ENCODE results near the gene EN1.

EN1 gene

GRCh38 chr2:118815731-118816130, 31.7 kb downstream of the EN1 start:
- Histone ChIP-seq H3K4me3 (ENCODE audit: low read depth, low read length) (no peak overlapping the region), H3K4me1 (ENCODE audit: control insufficient read depth, insufficient read depth, low read length, unreplicated experiment) (no peaks in the 10 kb centered on the region), H3K27me3 (ENCODE audit: insufficient read depth, low read length) (peaks cover 7% of the 10 kb centered on the region; the same call in 1 of the 2 replicates), H2AFZ (ENCODE audit: low read length, unreplicated experiment) (no peak overlapping the region), H3K27ac (ENCODE audit: low read depth, low read length) (no peak overlapping the region), H3K36me3 (ENCODE audit: insufficient read depth, low read length) (no peaks in the 10 kb centered on the region), H3K79me2 (ENCODE audit: control insufficient read depth, insufficient read depth, low read length, unreplicated experiment) (no peaks in the 10 kb centered on the region)

GRCh38 chr2:118815314-118815713, 32.1 kb downstream of the EN1 start:
- Histone ChIP-seq H3K4me1 (ENCODE audit: control insufficient read depth, insufficient read depth, low read length, unreplicated experiment) (no peaks in the 10 kb centered on the region), H3K4me3 (ENCODE audit: low read depth, low read length) (no peak overlapping the region), H3K36me3 (ENCODE audit: insufficient read depth, low read length) (no peaks in the 10 kb centered on the region), H2AFZ (ENCODE audit: low read length, unreplicated experiment) (no peak overlapping the region), H3K27me3 (ENCODE audit: insufficient read depth, low read length) (peaks cover 7% of the 10 kb centered on the region; the same call in 1 of the 2 replicates), H3K79me2 (ENCODE audit: control insufficient read depth, insufficient read depth, low read length, unreplicated experiment) (no peaks in the 10 kb centered on the region), H3K27ac (ENCODE audit: low read depth, low read length) (no peak overlapping the region)

GRCh38 chr2:118814368-118814767, 33.1 kb downstream of the EN1 start:
- H3K36me3 ChIP-seq (ENCODE audit: insufficient read depth, low read length): no peaks in the 10 kb centered on the region
- no peaks in the 10 kb centered on the region for H3K79me2 ChIP-seq (ENCODE audit: control insufficient read depth, insufficient read depth, low read length, unreplicated experiment)
- no peak overlapping the region for H2AFZ ChIP-seq (ENCODE audit: low read length, unreplicated experiment)
- peaks cover 7% of the 10 kb centered on the region; the same call in 1 of the 2 replicates for H3K27me3 ChIP-seq (ENCODE audit: insufficient read depth, low read length)
- H3K4me3 ChIP-seq (ENCODE audit: low read depth, low read length): no peak overlapping the region
- no peak overlapping the region for H3K27ac ChIP-seq (ENCODE audit: low read depth, low read length)
- no peaks in the 10 kb centered on the region for H3K4me1 ChIP-seq (ENCODE audit: control insufficient read depth, insufficient read depth, low read length, unreplicated experiment)

DNA sequence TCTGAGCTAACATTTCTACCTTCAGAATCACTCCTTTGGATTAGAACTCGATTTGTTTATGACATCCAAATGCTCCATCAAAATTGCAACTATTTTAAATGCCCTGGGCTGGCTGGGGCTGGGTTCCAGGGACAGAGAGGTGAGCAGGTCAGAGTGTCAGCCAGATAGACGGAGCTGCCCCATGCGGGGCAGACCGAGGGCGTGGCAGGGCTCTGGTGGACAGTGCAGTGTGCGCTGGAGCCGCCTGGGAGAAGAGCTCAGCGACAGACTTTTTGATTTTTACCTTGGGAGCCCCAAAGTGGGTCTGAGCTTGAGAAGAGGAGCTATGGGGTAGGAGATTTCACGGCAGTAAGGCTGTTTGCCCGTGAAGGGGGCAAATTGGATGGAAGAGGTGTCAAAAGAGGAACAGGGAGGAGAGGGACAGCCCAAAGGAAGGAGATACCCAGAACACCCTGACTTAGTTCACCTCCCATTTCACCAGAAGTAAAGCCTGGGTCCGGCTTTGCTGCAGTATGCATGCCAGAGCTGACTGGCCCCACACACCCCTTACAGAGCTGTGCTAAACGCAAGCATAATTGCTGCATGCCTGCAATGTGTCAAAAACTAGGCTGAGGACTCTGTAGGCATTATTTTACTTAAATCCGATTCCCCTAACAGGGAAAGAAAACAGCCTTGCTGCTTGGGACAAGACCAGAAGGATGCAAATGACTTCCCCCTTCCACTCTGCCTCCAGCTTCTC, 33.7 kb downstream of the EN1 start:
- Histone ChIP-seq H3K4me1 (ENCODE audit: control insufficient read depth, insufficient read depth, low read length, unreplicated experiment) (no peaks in the 10 kb centered on the region), H3K79me2 (ENCODE audit: control insufficient read depth, insufficient read depth, low read length, unreplicated experiment) (no peaks in the 10 kb centered on the region), H3K4me3 (ENCODE audit: low read depth, low read length) (no peak overlapping the region), H3K27me3 (ENCODE audit: insufficient read depth, low read length) (peaks cover 6% of the 10 kb centered on the region; the same call in 1 of the 2 replicates), H3K27ac (ENCODE audit: low read depth, low read length) (no peak overlapping the region), H3K36me3 (ENCODE audit: insufficient read depth, low read length) (no peaks in the 10 kb centered on the region), H2AFZ (ENCODE audit: low read length, unreplicated experiment) (no peak overlapping the region)

- Histone ChIP-seq H2AFZ (ENCODE audit: low read length, unreplicated experiment) (no peak overlapping the region), H3K4me3 (ENCODE audit: low read depth, low read length) (no peak overlapping the region), H3K27me3 (ENCODE audit: insufficient read depth, low read length) (peaks cover 3% of the 10 kb centered on the region; the same call in 1 of the 2 replicates), H3K36me3 (ENCODE audit: insufficient read depth, low read length) (no peaks in the 10 kb centered on the region), H3K4me1 (ENCODE audit: control insufficient read depth, insufficient read depth, low read length, unreplicated experiment) (no peaks in the 10 kb centered on the region), H3K79me2 (ENCODE audit: control insufficient read depth, insufficient read depth, low read length, unreplicated experiment) (no peaks in the 10 kb centered on the region), H3K27ac (ENCODE audit: low read depth, low read length) (no peak overlapping the region)
These were observed 34.3 kb downstream of the EN1 start for GRCh38 chr2:118813111-118813510.

DNA sequence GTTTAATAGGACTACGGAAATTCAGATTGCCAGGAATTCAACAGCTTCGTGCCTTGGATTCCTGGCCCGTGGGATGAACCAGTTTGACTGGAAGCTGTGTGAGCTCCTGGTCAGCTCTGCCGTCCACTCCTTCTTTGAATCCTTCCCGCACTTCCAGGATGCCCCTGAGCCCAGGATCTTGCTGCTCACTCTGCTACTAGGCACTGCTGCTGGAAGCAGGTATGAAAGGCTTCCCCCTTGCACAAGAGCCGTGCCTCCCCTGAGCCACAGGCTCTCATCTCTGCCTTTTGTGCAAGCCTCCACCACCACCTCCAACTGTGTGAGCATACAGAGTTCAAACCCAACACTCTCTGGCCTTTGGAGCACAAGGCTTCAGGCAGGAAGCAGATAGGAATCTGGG, 34.9 kb downstream of the EN1 start:
- Histone ChIP-seq H3K4me3 (ENCODE audit: low read depth, low read length) (no peak overlapping the region), H3K4me1 (ENCODE audit: control insufficient read depth, insufficient read depth, low read length, unreplicated experiment) (no peaks in the 10 kb centered on the region), H3K36me3 (ENCODE audit: insufficient read depth, low read length) (no peaks in the 10 kb centered on the region), H3K27me3 (ENCODE audit: insufficient read depth, low read length) (peaks cover 2% of the 10 kb centered on the region; the same call in 1 of the 2 replicates), H3K27ac (ENCODE audit: low read depth, low read length) (no peak overlapping the region), H2AFZ (ENCODE audit: low read length, unreplicated experiment) (no peak overlapping the region), H3K79me2 (ENCODE audit: control insufficient read depth, insufficient read depth, low read length, unreplicated experiment) (no peaks in the 10 kb centered on the region)

- Histone ChIP-seq H3K4me1 (ENCODE audit: control insufficient read depth, insufficient read depth, low read length, unreplicated experiment) (no peaks in the 10 kb centered on the region), H2AFZ (ENCODE audit: low read length, unreplicated experiment) (no peak overlapping the region), H3K4me3 (ENCODE audit: low read depth, low read length) (no peak overlapping the region), H3K79me2 (ENCODE audit: control insufficient read depth, insufficient read depth, low read length, unreplicated experiment) (no peaks in the 10 kb centered on the region), H3K27ac (ENCODE audit: low read depth, low read length) (no peak overlapping the region), H3K36me3 (ENCODE audit: insufficient read depth, low read length) (no peaks in the 10 kb centered on the region), H3K27me3 (ENCODE audit: insufficient read depth, low read length) (no peaks in the 10 kb centered on the region)
These were observed 35.8 kb downstream of the EN1 start for GRCh38 chr2:118811514-118812115.

DNA sequence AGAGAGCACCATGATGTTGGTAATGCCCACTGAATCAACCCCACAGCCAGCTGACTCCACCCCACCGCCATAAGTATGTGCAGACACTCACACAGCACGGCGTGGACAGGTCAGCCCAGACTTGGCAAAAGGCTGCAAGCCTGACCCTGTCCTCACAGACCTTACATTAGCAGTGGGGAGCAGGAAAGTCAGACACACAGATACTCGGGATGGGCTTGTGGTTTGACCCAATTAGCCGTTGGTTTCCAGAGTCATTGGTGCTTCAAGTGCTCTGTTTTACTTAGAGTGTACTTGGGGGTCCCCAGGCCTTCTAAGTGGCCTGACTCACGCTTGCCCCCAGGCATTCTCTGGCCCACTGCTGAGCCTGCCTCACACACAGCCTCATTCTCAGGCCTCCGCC, 36.7 kb downstream of the EN1 start:
- Histone ChIP-seq H3K27me3 (ENCODE audit: insufficient read depth, low read length) (no peaks in the 10 kb centered on the region), H3K79me2 (ENCODE audit: control insufficient read depth, insufficient read depth, low read length, unreplicated experiment) (no peaks in the 10 kb centered on the region), H3K36me3 (ENCODE audit: insufficient read depth, low read length) (no peaks in the 10 kb centered on the region), H3K4me1 (ENCODE audit: control insufficient read depth, insufficient read depth, low read length, unreplicated experiment) (no peaks in the 10 kb centered on the region), H3K4me3 (ENCODE audit: low read depth, low read length) (no peak overlapping the region), H3K27ac (ENCODE audit: low read depth, low read length) (no peak overlapping the region), H2AFZ (ENCODE audit: low read length, unreplicated experiment) (no peak overlapping the region)

DNA sequence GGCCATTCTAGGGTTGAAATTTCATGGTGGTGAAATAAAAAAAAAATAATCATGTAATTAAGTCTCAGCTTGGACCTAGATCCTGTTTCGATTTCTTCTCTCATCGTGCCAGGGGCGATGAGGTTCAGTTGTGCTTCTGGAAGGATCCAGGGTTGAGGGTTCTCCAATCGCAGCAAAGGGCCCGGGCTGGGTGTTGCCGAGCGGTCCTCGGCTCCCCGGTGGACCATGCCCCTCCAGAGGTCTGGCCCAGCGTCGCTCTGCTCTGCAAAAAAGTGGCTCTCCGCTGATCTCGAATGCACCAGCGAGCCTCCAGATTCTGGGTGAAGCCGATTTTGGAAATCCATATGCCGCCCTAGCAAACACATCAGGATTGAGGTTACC, 39.0 kb downstream of the EN1 start:
- H3K27ac ChIP-seq (ENCODE audit: low read depth, low read length): no peak overlapping the region
- H3K79me2 ChIP-seq (ENCODE audit: control insufficient read depth, insufficient read depth, low read length, unreplicated experiment): no peaks in the 10 kb centered on the region
- no peaks in the 10 kb centered on the region for H3K4me1 ChIP-seq (ENCODE audit: control insufficient read depth, insufficient read depth, low read length, unreplicated experiment)
- H3K36me3 ChIP-seq (ENCODE audit: insufficient read depth, low read length): no peaks in the 10 kb centered on the region
- H2AFZ ChIP-seq (ENCODE audit: low read length, unreplicated experiment): no peak overlapping the region
- no peaks in the 10 kb centered on the region for H3K27me3 ChIP-seq (ENCODE audit: insufficient read depth, low read length)
- no peak overlapping the region for H3K4me3 ChIP-seq (ENCODE audit: low read depth, low read length)

DNA sequence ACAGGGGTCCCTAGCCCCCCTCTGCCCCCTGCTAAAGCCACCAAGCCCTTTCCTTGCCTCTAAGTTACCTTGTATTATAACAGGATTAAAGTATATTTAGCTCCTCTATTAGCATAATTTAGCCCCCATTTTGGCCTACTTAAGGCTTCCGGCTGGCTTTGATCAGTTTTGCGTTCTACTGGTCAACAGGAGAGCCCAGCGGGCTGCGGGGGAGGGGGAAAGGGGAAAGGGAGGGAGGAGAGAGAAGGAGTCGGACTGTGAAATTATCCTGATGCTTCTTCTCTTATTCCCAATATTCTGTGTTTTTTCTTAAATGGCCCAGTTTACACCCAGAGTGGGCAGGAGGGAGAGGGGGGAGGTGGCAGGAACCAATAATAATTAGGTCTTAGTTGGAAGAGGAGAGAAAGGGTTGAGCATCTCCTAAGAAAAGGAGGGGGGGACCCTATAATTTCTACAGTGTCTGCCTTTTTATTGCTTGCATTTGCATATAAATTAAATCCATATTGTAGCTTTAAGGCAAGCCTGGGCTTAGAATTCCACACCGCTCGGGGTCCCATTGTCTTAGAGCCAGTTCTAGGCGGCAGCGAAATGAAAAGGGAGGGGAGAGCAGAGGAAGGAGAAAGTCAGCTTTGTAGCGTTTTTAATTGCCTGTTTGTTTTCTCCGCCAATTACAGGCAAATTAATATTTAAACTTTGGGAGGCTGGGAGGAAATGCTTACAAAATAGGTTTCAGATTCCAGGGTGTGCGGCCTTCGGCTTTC, 39.6 kb downstream of the EN1 start:
- H3K27ac ChIP-seq (ENCODE audit: low read depth, low read length): no peak overlapping the region
- no peak overlapping the region for H2AFZ ChIP-seq (ENCODE audit: low read length, unreplicated experiment)

More for the DNA sequence above, 39.6 kb downstream of the EN1 start:
- no peaks in the 10 kb centered on the region for H3K79me2 ChIP-seq (ENCODE audit: control insufficient read depth, insufficient read depth, low read length, unreplicated experiment)
- H3K4me1 ChIP-seq (ENCODE audit: control insufficient read depth, insufficient read depth, low read length, unreplicated experiment): peaks cover 2% of the 10 kb centered on the region
- H3K4me3 ChIP-seq (ENCODE audit: low read depth, low read length): no peak overlapping the region
- no peaks in the 10 kb centered on the region for H3K36me3 ChIP-seq (ENCODE audit: insufficient read depth, low read length)
- H3K27me3 ChIP-seq (ENCODE audit: insufficient read depth, low read length): no peaks in the 10 kb centered on the region

Measured in ACC112 (cell line).